GM19099 (cell line): ENCODE results near the gene CTAGE8.
"Not testable (repeated sequence)": the region's sequence is repeated elsewhere in the genome, so short reads cannot be mapped to it uniquely, and the experiment has no call there.

Experiments
- POLR2A ChIP-seq: IDR thresholded peaks from 3 replicates; pipeline ENCODE4 v1.6.1; 2011; ENCODE audit warnings: low read depth; ENCODE audit not compliant: insufficient read length; ENCODE audit errors: extremely low read depth

Gene CTAGE8, protein sequence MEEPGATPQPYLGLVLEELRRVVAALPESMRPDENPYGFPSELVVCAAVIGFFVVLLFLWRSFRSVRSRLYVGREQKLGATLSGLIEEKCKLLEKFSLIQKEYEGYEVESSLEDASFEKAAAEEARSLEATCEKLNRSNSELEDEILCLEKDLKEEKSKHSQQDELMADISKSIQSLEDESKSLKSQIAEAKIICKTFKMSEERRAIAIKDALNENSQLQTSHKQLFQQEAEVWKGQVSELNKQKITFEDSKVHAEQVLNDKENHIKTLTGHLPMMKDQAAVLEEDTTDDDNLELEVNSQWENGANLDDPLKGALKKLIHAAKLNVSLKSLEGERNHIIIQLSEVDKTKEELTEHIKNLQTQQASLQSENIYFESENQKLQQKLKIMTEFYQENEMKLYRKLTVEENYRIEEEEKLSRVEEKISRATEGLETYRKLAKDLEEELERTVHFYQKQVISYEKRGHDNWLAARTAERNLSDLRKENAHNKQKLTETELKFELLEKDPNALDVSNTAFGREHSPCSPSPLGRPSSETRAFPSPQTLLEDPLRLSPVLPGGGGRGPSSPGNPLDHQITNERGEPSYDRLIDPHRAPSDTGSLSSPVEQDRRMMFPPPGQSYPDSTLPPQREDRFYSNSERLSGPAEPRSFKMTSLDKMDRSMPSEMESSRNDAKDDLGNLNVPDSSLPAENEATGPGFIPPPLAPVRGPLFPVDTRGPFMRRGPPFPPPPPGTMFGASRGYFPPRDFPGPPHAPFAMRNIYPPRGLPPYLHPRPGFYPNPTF

DNA sequence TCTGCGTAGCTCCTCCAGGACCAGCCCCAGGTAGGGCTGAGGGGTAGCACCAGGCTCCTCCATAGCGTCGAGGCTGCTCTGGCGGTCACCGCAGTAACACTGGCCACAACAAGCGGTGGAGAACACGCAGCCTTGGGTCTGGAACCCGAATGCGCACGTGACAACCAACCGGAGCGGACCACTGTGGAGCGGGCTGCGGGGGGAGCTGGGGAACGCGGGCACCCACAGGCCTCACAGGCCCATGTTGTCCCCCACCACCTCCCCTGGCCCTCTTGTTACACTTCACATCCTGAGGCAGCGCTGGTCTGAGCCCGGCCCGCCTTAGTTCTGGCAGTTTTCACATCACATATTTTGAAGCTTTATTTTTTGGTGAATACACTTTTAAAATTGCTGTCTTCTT lies at the start of gene CTAGE8:
Gene CTAGE8 (minus strand): TSS at position 101 of the 400 bp plus-strand sequence. CDS start 38 bp downstream, at position 63.
- TF ChIP-seq POLR2A, result not testable (repeated sequence)

DNA sequence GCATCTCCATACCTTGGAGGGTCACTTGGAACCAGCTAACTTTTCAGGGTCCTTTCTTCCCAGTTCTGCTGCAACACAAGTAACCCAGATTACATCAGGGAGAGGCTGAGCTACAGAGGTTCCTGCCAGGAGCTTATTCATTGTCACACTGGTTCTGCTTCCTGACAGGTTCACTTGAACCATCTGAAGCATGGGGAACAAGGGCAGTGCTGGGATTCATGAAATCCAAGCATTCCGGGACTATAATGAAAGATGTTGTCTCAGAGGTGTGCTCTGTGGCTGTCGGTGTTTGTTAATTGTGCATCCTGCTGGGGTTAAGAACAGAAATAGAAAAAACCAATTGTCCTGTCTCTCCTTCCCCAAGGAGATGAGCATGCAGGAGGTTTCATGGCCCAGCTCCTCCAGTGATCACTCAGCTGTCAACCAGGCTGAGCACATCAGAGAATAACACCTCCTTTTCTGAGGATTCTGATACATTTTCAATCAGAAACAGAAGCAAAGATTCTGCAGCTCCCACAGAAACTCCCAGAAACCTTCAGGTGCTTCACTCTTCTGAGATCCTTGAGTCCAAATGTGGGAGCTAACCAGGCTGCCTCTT lies 42.9 kb upstream of the CTAGE8 start, which contains the start of gene OR2A1:
Gene OR2A1 (plus strand): TSS at position 548 of the 598 bp plus-strand sequence. CDS start 5,706 bp downstream, outside the sequence.
- TF ChIP-seq POLR2A, result not testable (repeated sequence)

DNA sequence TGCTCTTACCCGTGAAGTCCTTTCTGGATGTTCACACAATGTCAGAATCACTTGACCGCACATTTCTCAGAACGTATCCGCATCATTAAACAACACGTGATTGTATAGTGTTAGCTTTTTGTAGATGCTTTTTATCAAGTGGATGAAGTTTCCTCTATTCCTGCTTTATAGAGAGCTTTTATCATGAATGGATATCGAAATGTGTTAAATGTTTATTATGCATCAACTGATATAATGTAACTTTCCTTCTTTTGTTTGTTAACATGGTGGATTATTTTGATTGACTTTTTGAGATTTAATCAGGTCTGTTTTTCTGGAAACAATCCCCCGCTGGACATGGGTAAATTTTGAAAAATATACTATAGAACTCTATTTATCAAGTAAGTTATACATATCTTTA lies 4.4 kb downstream of the CTAGE8 start, which contains the start of gene OR2A7:
Gene OR2A7 (minus strand): TSS at position 101 of the 400 bp plus-strand sequence. CDS start 5,164 bp downstream, outside the sequence.
- TF ChIP-seq POLR2A, result not testable (repeated sequence)

DNA sequence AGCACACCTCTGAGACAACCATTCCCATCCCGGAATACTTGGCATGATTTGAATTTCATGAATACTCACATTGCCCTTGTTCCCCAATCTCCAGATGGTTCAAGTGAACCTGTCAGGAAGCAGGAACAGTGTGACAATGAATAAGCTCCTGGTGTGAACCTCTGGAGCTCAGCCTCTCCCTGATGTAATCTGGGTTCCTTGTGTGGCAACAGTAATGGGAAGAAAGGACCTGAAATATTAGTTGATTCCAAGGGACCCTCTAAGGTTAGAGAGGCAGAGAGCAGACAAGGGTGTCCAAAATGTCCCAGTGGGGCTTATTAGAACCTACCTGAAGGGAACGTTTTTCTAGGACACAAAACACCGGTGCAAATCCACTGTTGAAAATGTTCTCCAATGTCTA lies 13.0 kb downstream of the CTAGE8 start:
- TF ChIP-seq POLR2A, result no peak

DNA sequence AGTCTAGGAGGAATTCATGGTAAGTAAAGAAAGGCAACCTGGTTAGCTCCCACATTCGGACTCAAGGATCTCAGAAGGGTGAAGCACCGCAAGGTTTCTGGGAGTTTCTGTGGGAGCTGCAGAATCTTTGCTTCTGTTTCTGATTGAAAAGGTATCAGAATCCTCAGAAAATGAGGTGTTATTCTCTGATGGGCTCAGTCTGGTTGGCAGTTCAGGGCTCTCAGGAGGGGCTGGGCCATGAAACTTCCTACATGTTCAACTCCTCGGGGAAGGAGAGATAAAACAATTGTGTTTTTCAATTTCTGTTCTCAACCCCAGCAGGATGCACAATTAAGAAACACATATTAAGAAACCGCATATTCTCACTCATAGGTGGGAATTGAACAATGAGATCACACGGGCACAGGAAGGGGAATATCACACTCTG lies 13.6 kb downstream of the CTAGE8 start:
- no peak for TF ChIP-seq POLR2A

DNA sequence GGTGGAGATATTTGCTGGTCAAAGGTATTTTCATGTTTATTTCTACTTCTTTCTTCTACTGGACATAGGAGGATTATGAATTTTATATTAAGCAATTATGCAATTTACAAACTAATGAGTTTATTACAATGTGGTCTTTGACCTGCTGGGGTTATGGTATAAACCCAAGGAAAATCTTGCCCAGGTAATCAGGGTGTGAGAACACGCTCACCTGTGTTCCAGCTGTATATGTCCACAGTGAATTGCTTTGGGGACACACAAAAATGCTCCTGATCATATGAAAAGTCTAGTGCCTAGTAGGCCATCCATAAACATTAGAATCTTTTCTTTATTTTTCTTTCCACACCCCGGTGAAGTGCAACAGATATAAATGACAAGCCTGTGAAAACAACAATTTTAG lies 29.7 kb downstream of the CTAGE8 start, which contains the start of gene OR2A42:
Gene OR2A42 (minus strand): TSS at position 241 of the 400 bp plus-strand sequence. CDS start 6,762 bp downstream, outside the sequence.
- not testable (repeated sequence) for TF ChIP-seq POLR2A
